Right lobe of liver (tissue), 6 donors: ENCODE results near the gene P2RY6. TPM values are rescaled to one million over a fixed set of nuclear protein-coding genes. Genes with fewer than 3 reads are reported as not detected.
A peak's percentile ranks its signal among the peaks of the same experiment; 100 is the strongest.

Source experiments
- ATAC-seq, 4 donors: fragments of 200-7000 bp; cut with Tn5 transposase; one replicate each; pipeline ENCODE4 v1.9.1; 2020; ENCODE audit warnings: mild to moderate bottlenecking in 4 of 4, moderate library complexity in 4 of 4
- DNase-seq, 3 donors: peaks; one replicate each; pipeline ENCODE4 v3.0.0-alpha.2; 2020
- H3K27ac ChIP-seq, 3 donors: fragments of 200-600 bp; one replicate each; pipeline ENCODE4 v1.8.0; 2022
- H3K27me3 ChIP-seq, 2 donors: fragments of 200-600 bp; one replicate each; pipeline ENCODE4 v1.8.0; 2022
- H3K36me3 ChIP-seq, 4 donors: fragments of 200-600 bp; sonication (generic) in 1 of 4; one replicate each; pipeline versions ENCODE4 v1.5.1 to v1.8.0; 2017 to 2022; ENCODE audit warnings: control low read depth in 1 of 4
- H3K4me1 ChIP-seq, 4 donors: fragments of 200-600 bp; sonication (generic) in 1 of 4; one replicate each; pipeline versions ENCODE4 v1.5.1 to v1.8.0; 2017 to 2022; ENCODE audit warnings: control low read depth in 1 of 4
- H3K4me3 ChIP-seq, 3 donors: fragments of 200-600 bp; one replicate each; pipeline ENCODE4 v1.8.0; 2022
- H3K9me3 ChIP-seq, 4 donors: fragments of 200-600 bp; sonication (generic) in 1 of 4; one replicate each; pipeline versions ENCODE4 v1.5.1 to v1.8.0; 2017 to 2022; ENCODE audit warnings: control low read depth in 1 of 4
- CTCF ChIP-seq, 4 donors: fragments of 200-600 bp in 3 of 4; fragments of 450-650 bp in 1 of 4; IDR thresholded peaks; one replicate each; pipeline versions ENCODE4 v1.5.1 to v1.8.0; 2016 to 2022; ENCODE audit warnings: antibody characterized with exemption in 4 of 4, mild to moderate bottlenecking in 2 of 4
- POLR2A ChIP-seq: fragments of 450-650 bp; IDR thresholded peaks from one replicate; pipeline ENCODE4 v1.6.1; 2017; ENCODE audit warnings: antibody characterized with exemption, mild to moderate bottlenecking
- WGBS: methylation state at CpG from one replicate; pipeline ENCODE4 v1.1.6; 2018; ENCODE audit warnings: low coverage, low lambda C conversion rate; ENCODE audit not compliant: insufficient coverage; ENCODE audit errors: missing lambda C conversion rate; 5-methylcytosine and 5-hydroxymethylcytosine counted together
- intact Hi-C, 2 donors: fragments of 100-400 bp; cut with DNase I; formaldehyde crosslinking; loops; one replicate each; pipeline versions ENCODE4 v1.11.2 to v1.14.1; 2022
- total RNA-seq, 6 experiments: library from RNA; depleted of rRNA in 2 of 6; stranded (reverse); fragments of >200 nt in 2 of 6; fragmentation: NEBNext Ultra II Directional in 3 of 6; extraction: Animal tissue kit (Norgen Biotek cat#: 25700) in 3 of 6; gene quantifications; one replicate each; pipeline versions ENCODE4 v1.1.0 to v1.2.4, GENCODE V29; 2016 to 2023
- donor health status: DM: no; HTN: yes; CAD: no.
- donor health status: DM: no; HTN: no; CAD: no.
- donor health status: DM: no; HTN: no; CAD: no.
- donor health status: DM: no; HTN: yes; CAD: no.
- donor health status: DM: no; HTN: yes; CAD: no.

Gene P2RY6
- total RNA-seq, 6 experiments from 2014 or later, result 0.24 to 1.8 (median 0.62) TPM

GRCh38 chr11:73323464-73323863 lies 51.3 kb downstream of the P2RY6 start:
- ATAC-seq, result peak; percentile 55 to 70 (median 63)
- WGBS, result 60% methylated on average over 1 of the region's 14 CpGs
- peak; percentile 56 to 66 (median 65) for DNase-seq
- no peaks in the 10 kb centered on the region for H3K27me3 ChIP-seq
- intact Hi-C loops, result no loop called here
- no peaks in the 10 kb centered on the region for H3K36me3 ChIP-seq
- no peaks in the 10 kb centered on the region for H3K9me3 ChIP-seq
- H3K27ac ChIP-seq, result peak overlapping the region; percentile 47 to 50 (median 49)
- no peaks in the 10 kb centered on the region for H3K4me1 ChIP-seq
- no peak overlapping the region for H3K4me3 ChIP-seq
- no peak for TF ChIP-seq POLR2A
- no peak for TF ChIP-seq CTCF (IDR thresholded peaks at IDR 0.05)

- DNase-seq (no peak), ATAC-seq (no peak)
- peak overlapping the region; percentile 47 to 50 (median 49) for H3K27ac ChIP-seq
- H3K4me1 ChIP-seq, result no peaks in the 10 kb centered on the region
- H3K9me3 ChIP-seq, result no peaks in the 10 kb centered on the region
- WGBS, result 30% methylated on average over 2 of the region's 9 CpGs
- H3K36me3 ChIP-seq, result no peaks in the 10 kb centered on the region
- intact Hi-C loops, result no loop called here
- H3K4me3 ChIP-seq, result no peak overlapping the region
- TF ChIP-seq CTCF (IDR thresholded peaks at IDR 0.05) (no peak), POLR2A (no peak)
- no peaks in the 10 kb centered on the region for H3K27me3 ChIP-seq
Measured at GRCh38 chr11:73324116-73324515, 52.0 kb downstream of the P2RY6 start.

GRCh38 chr11:73324665-73325035 lies 52.5 kb downstream of the P2RY6 start:
- Histone ChIP-seq H3K4me1 (no peaks in the 10 kb centered on the region), H3K9me3 (no peaks in the 10 kb centered on the region), H3K36me3 (no peaks in the 10 kb centered on the region), H3K4me3 (no peak overlapping the region), H3K27ac (peak overlapping the region; percentile 47 to 50 (median 49)), H3K27me3 (no peaks in the 10 kb centered on the region)
- DNase-seq (no peak), ATAC-seq (no peak)
- TF ChIP-seq CTCF (IDR thresholded peaks at IDR 0.05), result no peak
- intact Hi-C loops, result no loop called here
- 100% methylated on average over 1 of the region's 2 CpGs for WGBS

GRCh38 chr11:73325036-73325981 lies 53.2 kb downstream of the P2RY6 start:
- Histone ChIP-seq H3K36me3 (no peaks in the 10 kb centered on the region), H3K4me1 (no peaks in the 10 kb centered on the region), H3K27me3 (no peaks in the 10 kb centered on the region), H3K27ac (peak overlapping the region in 2 of 3 donors; percentile 47 to 49), H3K9me3 (no peaks in the 10 kb centered on the region), H3K4me3 (no peak overlapping the region)
- WGBS, result 72% methylated on average over 7 of the region's 13 CpGs
- TF ChIP-seq CTCF (IDR thresholded peaks at IDR 0.05) (no peak), POLR2A (no peak)
- DNase-seq (no peak), ATAC-seq (no peak)
- intact Hi-C loops, result no loop called here
